NCI-H2196 (cell line): ENCODE data around the gene PCLAF.
"Not testable (repeated sequence)": the region's sequence is repeated elsewhere in the genome, so short reads cannot be mapped to it uniquely, and the experiment has no call there.

ENCODE experiments used
- DNase-seq: peaks from one replicate; lab custom pipeline; 2025; ENCODE audit not compliant: unreplicated experiment; lab: John Stamatoyannopoulos, UW

The PCLAF gene

GRCh38 chr15:64369078-64369607 lies 12.1 kb downstream of the PCLAF start:
- no peak for DNase-seq

DNA sequence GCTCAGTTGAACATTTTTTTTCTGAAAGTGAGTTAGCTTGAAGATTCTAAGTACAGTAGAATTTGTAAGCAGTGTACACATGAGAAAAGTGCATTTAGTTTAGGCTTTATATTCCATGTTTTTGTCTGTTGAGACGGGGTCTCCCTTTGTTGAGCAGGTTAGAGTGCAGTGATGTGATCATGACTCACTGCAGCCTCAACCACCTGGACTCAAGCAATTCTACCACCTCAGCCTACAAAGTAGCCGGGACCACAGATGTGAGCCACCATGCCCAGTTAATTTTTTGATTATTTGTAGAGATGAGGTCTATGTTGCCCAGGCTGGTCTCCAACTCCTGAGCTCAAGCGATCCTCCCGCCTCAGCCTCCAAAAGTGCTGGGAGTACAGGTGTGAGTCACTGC lies 20.0 kb downstream of the PCLAF start:
- DNase-seq: no peak

DNA sequence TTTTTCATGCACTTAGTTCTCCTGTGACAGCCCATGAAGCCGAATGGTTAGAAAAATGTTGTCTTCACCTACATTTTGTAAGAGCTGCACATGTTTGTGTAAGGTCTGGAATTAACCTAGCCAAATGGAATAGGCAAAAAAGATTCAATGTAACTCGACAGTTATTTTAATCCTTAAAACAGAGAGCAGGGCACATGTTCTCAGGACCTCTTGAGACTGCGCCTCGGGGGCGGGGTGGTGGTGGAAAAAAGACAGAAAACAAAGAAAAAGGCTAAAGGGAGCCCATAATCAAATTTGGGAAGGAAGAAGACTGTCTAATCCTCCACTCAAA lies 24.6 kb downstream of the PCLAF start:
- no peak for DNase-seq

GRCh38 chr15:64355944-64356709 lies 25.1 kb downstream of the PCLAF start, which contains the start of gene CSNK1G1:
CSNK1G1 (minus strand) TSS chr15:64356173; CDS start chr15:64300499, 55,674 bp downstream.
- DNase-seq: peak; percentile 84

GRCh38 chr15:64355348-64355943 lies 25.8 kb downstream of the PCLAF start:
- no peak for DNase-seq

DNA sequence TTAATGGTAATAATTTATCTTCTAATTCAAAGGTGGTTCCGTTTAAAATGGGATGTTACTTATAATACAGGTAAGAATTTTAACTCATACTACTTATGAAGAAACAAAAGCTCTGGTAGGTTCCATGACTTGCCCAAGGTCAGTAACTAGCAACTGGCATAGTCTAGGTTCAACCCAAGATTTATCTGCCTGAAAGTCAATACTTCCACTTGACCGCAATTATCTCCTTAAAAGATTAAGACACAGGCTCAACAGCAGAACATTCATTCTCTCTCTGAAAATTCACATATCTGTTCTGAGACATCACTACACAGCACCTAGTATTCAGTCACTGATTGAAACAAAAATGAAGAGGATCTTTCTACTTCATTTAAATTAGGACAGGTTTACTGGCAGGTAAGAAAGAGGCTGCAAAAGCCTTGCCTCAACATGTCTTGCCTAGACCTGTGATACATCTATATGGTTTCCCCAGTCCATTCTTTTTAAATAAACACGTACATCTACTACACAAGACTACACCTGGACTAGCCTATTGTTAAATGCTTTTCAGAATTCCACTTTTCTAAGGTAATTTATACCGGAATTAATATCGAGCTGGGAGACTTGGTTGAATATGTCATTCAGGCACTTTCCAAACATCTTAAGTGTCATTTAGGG lies 26.4 kb downstream of the PCLAF start:
- DNase-seq: no peak

- DNase-seq: no peak
These were observed 30.0 kb downstream of the PCLAF start for GRCh38 chr15:64351265-64351664.

DNA sequence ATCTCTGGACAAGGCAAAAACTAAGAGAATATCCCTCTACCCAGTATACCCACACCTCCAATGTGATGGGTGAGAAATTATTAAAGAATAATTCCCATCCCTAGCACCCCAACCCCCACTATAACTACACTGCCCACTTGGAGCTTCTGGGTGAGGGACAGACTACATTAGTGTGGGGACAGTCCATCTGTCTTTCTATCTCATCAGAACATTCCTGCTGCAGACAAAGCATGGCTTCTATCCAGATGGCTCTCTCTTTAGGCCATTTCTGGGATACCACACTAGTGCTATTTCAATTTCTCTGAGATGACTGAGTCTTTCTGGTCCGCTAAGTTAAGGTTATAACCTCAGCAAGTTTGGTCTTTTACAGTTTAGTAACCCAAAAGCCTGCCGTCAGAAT lies 31.9 kb downstream of the PCLAF start:
- DNase-seq: no peak

DNA sequence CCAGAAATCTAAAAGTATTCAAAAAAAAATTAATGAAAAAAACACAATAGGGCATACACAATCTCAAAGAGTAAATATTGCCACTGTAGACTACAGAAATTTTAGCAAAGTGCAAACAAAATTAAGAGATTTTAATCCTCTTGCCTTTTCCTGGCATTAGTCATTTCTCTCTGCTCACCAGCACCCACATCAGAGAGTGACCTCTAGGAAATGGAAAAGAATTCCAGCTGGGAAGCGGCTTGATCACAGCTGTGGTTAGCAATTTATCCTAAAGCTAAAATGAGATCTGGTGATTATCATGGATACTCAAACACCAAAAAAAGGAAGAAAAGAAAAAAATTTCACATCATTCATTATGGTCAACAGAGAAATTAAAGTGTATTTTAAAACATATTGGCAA lies 32.8 kb downstream of the PCLAF start:
- no peak for DNase-seq

- DNase-seq: not testable (repeated sequence)
These were observed 35.0 kb downstream of the PCLAF start for GRCh38 chr15:64346242-64346641.

DNA sequence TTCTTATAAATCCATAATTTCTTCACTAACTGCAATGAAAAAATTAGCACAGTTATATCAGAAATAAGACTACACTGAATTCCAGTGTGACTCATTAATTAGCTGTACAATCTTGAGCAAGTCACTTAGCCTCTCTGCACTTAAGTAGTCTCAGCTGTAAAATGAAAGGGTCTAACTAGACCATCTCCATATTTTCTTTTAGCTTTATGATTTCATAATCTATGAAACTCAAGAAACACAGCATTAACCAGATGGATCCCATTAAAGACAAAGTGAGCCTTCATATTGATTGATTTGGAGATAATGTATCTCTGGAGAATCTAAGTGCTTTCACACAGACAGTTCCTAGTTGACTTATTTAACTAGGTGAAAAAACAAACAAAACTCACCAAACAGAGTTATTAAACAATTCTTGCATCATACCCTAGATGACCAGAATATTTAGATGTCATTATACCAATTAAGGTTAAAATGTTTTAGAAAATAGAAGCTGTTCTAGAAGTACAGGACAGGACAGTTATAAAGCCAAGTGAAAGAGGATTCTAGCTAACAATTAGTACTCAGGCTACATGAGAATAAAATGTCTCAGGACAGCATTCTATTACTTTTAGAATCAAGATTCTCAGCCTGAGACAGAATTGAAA lies 36.5 kb downstream of the PCLAF start:
- DNase-seq: no peak

- no peak for DNase-seq
These were observed 37.4 kb downstream of the PCLAF start for GRCh38 chr15:64343841-64344240.

- no peak for DNase-seq
These were observed 38.0 kb downstream of the PCLAF start for GRCh38 chr15:64343222-64343621.

GRCh38 chr15:64341961-64342360 lies 39.3 kb downstream of the PCLAF start:
- DNase-seq: no peak

DNA sequence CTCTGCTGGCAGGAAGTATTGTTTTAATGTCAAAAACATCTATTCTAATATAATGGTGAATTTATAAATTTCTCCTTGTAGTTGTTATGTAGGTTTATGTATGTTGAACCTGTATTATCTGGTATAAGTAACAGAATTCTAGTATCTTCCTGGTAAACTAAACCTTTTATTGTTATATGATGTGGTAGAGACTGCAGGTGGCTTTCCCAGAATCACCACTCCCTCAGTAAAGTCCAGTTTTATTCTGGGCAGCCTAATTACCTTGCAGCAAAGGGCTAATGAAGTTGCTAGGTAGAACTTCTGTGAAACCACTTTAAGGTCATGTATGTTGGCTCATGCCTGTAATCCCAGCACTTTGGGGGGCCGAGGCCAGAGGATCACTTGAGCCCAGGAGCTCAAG lies 40.9 kb downstream of the PCLAF start:
- no peak for DNase-seq

GRCh38 chr15:64337761-64338160 lies 43.5 kb downstream of the PCLAF start:
- DNase-seq: no peak

DNA sequence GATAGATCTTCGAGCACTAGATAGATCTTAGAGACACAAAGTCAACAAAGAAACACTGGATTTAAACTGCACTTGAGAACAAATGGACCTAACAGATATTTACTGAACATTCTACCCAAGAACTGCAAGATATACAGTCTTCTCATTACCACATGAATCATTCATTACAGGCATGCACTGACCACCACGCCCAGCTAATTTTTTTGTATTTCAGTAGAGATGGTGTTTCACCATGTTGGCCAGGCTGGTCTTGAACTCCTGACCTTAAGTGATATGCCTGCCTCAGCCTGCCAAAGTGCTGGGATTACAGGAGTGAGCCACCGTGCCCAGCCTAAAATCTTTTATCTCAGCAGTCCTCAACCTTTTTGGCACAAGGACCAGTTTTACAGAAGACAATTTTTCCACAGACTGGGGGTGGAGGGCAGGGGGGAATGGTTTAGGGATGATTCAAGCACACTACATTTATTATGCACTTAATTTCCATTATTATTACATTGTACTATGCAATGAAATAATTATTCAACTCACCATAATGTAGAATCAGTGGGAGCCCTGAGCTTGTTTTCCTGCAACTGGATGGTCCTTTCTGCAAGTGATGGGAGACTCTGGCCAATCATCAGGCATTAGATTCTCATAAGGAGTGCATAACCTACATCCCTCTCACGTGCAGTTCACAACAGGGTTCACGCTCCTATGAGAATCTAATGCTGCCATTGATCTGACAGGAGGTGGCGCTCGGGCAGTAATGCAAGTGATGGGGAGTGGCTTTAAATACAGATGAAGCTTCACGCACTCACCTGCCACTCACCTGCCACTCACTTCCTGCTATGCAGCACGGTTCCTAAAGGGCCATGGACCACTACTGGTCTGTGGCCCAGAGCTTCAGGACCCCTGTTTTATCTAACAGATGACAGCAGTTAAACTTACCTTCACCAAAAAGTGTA lies 47.0 kb downstream of the PCLAF start:
- DNase-seq: no peak

DNA sequence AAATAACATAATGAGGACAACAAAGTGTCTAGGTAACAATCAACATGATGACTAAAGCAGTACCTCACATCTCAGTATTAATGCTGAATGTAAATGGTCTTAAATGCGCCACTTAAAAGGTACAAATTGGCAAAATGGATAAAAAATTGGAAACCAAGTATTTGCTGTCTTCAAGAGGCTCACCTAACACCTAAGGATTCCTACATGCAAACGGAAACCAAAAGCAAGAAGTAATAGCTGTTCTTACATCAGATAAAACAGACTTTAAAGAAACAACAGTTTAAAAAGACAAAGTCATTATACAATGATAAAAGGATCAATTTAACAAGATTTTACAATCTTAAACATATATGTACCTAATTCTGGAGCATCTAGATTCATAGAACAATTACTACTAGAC lies 47.7 kb downstream of the PCLAF start:
- DNase-seq: no peak

DNA sequence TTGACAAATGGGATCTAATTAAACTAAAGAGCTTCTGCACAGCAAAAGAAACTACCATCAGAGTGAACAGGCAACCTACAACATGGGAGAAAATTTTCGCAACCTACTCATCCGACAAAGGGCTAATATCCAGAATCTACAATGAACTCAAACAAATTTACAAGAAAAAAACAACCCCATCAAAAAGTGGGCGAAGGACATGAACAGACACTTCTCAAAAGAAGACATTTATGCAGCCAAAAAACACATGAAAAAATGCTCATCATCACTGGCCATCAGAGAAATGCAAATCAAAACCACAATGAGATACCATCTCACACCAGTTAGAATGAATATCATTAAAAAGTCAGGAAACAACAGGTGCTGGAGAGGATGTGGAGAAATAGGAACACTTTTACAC lies 49.6 kb downstream of the PCLAF start:
- not testable (repeated sequence) for DNase-seq

DNA sequence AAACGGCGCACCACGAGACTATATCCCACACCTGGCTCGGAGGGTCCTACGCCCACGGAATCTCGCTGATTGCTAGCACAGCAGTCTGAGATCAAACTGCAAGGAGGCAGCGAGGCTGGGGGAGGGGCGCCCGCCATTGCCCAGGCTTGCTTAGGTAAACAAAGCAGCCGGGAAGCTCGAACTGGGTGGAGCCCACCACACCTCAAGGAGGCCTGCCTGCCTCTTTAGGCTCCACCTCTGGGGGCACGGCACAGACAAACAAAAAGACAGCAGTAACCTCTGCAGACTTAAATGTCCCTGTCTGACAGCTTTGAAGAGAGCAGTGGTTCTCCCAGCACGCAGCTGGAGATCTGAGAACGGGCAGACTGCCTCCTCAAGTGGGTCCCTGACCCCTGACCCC lies 54.3 kb downstream of the PCLAF start:
- not testable (repeated sequence) for DNase-seq
